NCI-H2227 (cell line): ENCODE results near the gene ELAPOR2.
A peak's percentile ranks its signal among the peaks of the same experiment; 100 is the strongest.
"Not testable (repeated sequence)": the region's sequence is repeated elsewhere in the genome, so short reads cannot be mapped to it uniquely, and the experiment has no call there.

Experiments used
- DNase-seq: peaks from one replicate; lab custom pipeline; 2025; ENCODE audit not compliant: unreplicated experiment; lab: John Stamatoyannopoulos, UW

Gene ELAPOR2, protein sequence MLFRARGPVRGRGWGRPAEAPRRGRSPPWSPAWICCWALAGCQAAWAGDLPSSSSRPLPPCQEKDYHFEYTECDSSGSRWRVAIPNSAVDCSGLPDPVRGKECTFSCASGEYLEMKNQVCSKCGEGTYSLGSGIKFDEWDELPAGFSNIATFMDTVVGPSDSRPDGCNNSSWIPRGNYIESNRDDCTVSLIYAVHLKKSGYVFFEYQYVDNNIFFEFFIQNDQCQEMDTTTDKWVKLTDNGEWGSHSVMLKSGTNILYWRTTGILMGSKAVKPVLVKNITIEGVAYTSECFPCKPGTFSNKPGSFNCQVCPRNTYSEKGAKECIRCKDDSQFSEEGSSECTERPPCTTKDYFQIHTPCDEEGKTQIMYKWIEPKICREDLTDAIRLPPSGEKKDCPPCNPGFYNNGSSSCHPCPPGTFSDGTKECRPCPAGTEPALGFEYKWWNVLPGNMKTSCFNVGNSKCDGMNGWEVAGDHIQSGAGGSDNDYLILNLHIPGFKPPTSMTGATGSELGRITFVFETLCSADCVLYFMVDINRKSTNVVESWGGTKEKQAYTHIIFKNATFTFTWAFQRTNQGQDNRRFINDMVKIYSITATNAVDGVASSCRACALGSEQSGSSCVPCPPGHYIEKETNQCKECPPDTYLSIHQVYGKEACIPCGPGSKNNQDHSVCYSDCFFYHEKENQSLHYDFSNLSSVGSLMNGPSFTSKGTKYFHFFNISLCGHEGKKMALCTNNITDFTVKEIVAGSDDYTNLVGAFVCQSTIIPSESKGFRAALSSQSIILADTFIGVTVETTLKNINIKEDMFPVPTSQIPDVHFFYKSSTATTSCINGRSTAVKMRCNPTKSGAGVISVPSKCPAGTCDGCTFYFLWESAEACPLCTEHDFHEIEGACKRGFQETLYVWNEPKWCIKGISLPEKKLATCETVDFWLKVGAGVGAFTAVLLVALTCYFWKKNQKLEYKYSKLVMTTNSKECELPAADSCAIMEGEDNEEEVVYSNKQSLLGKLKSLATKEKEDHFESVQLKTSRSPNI

DNA sequence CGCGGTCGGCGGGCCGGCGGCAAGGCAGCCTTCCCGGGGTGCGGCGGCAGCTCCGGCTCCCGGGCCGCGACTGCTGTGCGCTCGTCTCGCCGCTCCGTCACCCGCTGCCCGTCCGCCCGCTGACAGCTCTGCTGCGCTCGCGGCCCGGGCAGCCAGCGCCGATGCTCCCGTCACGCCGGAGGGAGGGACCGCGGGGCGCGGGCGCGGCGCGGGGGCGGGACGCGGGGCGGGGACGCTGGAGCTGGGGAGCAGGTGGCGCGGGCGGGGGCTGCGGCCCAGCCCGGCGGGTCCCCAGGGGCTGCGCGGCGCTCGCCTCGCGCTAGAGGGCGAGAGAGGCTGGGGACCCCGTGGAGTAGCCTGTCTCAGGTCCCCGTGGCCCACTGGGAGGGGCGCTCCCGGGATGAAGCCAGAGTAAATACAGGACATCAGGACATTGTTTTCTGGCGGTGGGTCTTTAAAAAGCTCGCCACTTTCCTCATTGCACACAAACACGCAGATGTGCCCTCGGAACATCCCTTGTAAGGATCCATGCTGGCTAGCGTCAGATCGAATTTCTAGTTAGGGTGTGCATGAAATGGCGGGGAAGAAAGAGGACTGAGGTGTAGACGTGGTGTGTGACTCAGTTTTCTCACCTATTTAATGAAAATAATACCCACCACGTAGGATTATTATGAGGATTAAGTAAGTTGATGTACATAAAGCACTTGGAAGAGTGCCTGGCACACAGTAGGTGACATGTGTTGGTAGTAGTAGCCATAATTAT is at the start of gene ELAPOR2:
TSS of gene ELAPOR2 (minus strand) at position 130 of the 763 bp plus-strand sequence. CDS start 141 bp downstream, outside the sequence.
- DNase-seq = peak; percentile 97

DNA sequence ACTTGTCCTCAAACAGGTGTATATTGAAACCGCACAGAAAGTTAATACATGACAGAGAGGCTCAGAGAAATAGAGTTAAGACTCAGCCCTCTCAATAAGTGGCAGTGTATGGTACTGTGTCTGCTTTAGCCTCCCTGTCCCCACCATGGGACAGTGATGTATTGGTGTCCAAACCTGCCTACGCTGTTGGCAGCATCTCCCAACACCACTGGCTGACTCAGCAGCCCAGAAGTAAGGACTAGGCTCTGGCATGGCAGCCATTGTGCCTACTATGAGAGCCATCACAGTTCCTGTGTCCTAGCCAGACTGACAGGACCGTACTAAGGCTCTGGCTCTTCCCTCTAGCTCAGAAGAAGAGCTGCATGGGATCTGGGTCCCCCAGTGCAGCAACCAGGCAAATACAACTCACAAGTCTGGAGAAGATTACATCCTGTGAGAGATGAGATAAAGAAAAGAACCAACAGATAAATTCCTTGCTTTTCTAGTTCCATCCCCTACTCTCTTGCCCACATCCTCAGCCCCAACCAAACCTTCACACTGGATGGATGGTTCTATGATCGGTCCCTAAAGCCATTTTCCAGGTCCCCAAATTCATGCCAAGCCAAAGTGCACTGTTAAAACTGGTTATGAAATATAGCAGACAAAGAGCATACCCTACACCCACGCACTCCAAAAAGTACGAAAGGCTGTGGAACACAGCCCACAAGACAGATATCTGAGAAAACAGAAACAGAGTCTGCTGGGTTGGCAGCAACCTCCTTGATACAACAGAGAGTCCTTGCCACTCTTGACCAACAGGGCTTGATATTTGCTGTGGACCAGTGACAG is 48.7 kb upstream of the ELAPOR2 start:
- DNase-seq = no peak

DNA sequence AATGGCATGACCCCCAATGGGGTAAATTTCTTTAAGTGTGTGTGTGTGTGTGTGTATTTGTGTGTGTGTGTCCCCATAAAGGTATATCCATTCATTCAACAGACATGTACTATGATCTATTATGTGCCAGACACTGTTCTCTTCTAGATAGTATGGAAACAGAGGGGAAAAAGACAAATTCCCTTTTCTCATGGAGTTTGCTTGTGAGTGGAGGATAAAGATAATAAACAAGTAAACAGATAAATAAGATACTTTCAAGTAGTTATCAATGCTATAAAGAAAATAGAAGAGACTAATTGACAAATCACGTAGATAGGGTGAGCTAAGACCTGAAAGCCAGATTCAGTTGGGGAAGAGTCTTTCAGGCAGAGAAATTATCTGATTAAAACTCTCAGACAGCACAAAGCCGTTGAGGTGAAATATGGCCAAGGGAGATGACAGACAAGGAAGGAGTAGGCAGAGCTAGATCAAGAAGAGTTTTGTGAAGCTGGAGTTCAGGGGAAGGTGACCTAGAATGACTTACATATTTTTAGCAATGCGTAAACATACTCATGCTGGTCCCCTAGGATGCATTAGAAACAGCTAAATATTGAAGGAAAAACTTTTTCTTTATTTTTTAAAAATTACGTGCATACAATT is 47.6 kb upstream of the ELAPOR2 start:
- no peak for DNase-seq

DNA sequence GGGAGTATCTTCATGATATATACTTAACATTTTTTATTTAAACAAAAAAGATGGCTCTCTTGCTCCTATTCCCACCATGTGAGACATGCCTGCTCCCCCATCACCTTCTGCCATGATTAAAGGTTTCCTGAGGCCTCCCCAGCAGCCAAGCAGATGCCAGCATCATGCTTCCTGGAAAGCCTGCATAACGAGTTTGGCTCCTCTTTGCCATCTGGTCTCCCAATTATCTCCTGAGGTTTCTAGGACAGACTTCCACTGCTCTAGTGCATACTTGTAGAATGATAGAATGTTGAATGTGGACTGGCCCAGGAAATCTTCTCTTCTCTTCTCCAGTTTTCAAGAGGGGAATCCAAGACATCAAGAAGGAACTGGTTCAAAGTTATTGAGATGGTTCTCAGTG is 45.9 kb upstream of the ELAPOR2 start:
- DNase-seq = no peak

DNA sequence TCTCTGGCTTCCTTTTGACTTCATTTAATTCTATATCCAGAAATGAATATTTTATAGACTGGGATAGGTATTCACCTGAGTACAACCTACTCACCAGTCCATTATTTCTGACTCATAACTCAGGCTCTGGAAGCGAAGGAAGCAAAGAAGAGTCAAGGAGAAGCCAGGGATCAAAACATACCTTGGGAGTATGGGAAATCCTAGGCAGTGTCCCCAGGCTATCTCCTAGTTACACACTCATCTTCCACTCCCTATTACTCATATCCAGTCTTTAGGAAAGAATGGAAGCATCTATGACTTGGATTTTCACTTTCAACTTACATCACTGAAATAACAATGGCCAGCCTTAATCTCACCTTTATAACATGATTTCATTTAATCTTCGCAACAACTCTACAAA is 40.9 kb upstream of the ELAPOR2 start:
- no peak for DNase-seq

DNA sequence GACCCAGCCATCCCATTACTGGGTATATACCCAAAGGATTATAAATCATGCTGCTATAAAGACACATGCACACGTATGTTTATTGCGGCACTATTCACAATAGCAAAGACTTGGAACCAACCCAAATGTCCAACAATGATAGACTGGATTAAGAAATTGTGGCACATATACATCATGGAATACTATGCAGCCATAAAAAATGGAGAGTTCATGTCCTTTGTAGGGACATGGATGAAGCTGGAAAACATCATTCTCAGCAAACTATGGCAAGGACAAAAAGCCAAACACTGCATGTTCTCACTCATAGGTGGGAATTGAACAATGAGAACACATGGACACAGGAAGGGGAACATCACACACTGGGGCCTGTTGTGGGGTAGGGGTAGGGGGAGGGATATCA is 37.9 kb upstream of the ELAPOR2 start:
- not testable (repeated sequence) for DNase-seq

DNA sequence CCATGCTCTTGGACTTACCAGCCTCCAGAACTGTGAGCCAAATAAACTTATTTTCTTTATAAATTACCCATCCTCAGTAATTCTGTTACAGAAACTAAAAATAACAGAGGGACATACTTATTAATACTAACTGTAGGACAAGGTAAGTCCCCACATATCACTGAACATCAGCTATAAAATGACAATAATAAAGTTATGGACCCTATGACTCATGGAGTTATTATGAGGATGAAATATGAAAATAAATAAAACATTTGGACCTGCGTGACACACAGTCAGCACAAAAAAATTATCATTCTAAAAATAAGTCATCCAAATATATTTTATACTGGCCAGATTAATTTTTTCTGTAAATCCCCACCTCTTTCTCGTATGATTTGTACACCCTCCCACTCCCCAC is 34.9 kb upstream of the ELAPOR2 start:
- DNase-seq = no peak

DNA sequence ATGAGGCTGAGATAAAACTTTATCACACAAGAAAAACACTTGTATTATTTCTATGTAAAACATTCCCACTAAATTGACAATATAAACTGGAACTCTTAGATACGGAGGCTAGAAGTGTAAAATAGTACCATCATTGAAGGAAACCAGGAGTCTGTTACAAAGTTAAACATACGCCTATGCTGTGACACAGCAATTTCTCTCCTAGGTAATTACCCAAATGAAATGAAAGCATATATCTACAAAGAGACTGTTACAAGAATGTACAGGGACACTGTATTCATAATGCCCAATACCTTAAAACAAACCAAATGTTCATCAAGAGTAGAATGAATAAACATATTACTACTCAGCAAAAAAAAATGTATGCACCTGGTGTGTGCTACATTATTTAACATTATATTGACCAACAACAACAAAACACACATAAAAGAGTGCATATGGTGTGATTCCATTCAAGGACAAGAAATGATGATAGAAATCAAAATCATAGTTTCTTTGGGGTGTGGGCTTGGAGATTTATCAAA is 33.2 kb upstream of the ELAPOR2 start:
- DNase-seq = no peak

DNA sequence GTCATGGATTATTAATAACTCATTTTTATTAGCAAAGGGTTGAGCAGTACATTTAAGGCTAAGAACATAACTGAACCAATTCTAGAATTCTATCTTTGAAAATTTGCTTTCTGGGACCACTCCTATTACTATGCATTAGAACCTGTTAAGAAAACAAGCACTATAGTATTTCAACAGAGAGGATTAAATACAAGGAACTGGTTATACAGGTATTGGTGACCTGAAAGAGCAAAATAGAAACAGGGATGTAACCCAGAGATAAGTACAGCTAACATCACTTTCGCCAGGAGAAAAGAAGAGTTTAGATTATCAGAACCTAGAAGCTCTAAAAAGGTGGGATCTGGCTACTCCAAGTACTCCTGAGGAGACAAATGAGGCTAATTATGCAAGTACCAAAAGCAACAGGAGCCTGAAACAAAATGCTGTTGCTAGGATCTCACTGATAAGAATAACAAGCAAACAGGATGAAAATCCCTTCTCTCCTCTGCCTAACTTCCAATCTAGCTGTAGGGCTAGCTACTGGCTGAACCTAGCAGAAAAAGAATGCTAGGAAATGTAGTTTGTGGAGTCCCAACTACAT is 32.1 kb upstream of the ELAPOR2 start:
- DNase-seq = no peak

DNA sequence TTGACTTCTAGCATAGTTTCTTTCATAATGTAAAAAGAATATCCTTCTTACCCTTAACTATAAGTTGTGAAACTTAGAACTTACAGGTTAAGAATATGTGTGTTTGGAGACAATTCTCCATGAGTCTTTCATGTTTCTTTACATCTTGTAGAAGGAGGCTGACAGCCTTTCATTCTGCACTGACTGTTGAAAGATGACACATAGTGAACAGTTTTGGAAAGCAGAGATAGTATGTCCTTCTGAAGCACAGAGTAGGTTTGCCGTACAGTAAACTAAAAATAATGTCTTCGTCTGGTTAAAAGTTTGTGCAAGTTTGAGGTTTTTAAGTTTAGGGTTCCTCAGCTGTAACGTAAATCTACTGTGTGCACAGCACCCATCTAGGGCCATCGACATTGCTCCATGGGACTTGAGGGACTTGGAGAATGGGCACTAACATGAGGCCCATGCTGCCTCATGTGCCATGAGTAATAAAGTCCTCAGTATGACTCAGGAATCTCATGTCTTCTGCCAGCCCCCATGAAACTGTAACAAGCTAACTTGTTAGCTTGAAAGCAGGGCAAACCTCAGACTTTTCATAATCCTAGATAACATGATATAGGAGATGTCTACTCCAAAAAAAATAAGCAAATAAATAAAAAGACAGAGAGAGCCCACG is 24.5 kb upstream of the ELAPOR2 start:
- no peak for DNase-seq

DNA sequence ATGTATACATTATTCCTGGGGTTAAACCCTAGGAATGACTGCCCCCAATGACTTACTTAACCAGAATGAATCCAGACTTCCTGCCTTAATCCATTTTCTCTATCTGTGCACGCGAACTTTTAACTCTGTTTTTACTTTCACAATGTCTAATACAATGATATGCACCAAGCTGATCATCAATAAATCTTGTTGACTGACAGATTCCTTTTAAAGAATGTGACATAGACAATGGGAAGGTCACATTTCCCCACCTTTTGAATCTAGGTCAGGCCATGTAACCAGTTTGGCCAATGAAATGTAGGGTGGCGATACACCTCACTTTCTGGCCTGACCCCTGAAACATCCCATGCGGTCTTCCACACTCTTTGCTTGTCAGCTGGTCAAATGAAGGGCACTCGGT is 23.2 kb upstream of the ELAPOR2 start:
- no peak for DNase-seq

DNA sequence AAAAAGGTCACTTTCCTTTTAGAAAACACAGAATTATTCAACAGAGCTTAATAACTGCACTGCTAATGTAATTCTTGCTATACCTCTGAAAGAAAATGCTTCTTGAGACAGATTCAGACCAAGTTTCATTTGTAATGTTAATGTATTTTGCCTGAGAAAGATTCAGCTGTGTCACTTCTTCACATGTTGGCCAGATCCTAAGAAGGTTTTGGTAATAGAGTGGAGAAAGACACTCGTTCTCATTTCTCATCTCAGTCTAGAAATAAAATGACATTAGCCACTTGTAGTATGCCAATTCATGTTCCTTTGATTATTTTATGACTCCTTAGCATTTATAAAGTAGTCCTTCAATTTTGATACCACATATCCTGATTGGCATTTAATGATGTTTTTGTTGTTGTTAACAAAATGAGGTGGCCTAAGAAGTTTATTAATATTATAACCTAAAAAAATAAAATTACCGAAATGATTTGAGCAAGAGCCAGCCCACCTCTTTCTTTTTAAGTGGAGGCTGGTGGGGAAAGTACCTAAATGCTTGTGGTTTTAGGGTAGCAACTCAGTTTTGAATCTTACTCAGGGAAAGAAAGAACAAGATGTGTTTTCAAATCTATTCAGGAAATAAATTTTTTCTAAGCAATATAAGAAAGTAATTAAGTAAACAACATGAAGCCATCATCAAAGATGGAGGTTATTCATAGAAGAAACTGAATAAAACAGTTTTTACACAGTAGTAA is 16.4 kb upstream of the ELAPOR2 start:
- DNase-seq = no peak

DNA sequence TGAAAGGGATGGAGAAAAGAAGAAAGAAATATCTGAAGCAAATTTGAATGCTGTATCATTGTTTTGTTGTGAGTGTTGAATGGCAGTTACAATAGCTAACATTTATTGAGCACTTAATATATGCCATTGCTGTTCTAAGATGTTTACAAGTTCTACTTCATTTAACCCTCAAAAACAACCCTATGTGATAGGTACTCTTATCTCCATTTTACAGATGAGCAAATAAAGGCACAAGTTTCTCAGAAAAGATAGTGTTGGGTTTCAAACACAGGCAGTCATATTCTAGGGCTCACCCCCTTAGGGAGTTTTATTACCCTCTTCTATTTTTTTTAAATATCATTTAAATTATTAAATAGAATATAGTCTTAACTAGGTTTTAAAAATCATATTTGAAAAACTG is 8.3 kb upstream of the ELAPOR2 start:
- no peak for DNase-seq

DNA sequence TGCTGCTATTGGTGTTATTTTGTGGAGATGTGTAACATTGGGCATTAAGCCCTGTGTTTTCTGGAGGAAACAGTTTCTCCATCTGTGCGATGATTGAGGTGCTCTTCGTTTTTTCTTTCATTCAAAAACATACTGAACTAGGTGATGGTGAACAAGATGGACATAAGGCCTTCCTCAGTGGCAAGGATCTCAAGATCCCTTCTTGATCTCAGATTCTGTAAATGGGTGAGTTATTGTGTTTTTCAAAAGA is 759 bp upstream of the ELAPOR2 start:
- no peak for DNase-seq

DNA sequence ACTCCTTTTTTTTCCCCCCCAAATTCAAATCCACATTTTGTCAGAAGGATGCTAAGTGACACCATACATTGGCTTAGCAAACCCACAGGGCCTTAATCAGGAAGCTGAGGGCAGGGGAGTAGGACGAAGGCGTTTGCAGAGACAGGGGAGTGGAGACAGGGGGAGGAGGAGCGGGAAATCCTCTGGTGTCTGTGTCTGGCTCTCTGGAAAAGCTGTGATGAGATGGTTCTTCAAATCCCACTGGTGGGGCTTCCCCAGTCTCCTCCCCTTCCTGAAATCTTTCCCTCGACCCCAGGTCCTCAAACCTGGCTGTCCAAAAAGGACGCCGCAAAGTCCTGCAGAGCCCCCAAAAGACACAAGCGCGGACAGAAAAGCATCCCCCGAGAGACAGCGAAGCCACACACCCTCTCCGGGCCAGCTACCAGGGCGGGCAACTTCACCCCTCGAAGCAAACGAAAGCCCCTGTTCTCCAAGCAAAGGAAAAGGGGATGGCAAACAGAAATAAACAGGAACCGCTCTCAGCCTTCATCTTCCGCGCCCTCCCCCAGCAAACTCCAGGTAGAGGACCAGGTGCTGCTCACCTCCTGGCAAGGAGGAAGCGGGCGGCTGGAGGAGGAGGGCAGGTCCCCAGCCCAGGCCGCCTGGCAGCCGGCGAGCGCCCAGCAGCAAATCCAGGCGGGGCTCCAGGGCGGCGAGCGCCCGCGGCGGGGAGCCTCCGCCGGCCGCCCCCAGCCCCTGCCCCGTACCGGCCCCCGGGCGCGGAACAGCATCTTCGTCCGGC is 520 bp downstream of the ELAPOR2 start:
- DNase-seq = peak; percentile 57

DNA sequence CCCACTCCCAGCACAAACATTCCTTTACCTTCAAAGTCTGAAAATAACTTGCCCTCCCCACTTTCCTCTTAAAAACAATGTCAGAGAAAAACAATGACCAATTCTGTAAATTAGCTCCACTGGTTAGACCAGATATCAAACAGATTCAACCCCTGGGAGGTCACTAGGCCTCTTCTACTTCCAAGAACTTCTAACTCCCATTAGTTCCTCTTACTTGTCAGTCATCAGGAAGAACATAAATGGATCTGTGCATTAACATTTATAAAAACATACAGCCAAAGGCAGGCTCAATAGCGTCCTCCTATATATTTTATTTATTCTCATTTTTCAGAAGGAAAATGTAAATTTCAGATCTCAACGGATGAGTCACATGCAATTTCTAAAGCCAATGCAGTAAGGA is 2.2 kb downstream of the ELAPOR2 start:
- DNase-seq = no peak

DNA sequence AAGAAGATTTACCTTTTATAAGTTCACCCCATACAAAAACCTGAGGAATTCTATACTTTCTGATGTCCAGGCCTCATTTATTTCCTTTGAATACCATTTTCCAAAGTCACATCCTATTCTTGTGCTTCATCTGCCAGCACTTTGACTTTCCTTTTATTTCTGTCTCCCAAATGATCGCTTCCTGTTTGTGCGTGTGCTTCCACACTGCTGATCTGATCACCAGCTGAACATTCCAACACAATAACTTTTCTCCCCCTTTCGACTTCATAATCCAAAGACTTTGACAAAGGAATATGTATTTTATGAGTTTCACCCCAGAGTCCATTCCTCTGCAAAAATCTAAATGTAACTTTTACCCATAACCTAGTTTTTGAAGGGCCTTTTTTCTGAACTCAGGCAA is 3.1 kb downstream of the ELAPOR2 start:
- DNase-seq = no peak

DNA sequence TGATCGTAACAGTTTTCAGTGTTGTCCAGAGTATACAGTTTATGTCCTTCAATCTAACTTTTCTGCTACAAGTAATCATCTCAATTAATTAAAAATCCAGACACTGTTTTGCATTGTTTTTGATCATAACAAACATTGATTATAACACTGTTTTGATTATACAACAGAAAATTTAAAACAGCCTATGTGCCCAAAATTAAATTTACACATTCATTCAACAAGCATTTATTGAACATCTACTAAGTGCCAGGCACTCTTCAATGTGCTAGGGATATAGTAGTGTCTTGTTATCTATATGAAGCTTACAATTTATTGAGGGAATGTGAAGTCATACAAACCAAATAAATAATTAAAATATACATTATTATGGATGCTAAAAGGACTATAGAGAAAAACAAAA is 10.6 kb downstream of the ELAPOR2 start:
- DNase-seq = no peak
